ENCODE measurements around the gene FXYD7.

- TF ChIP-seq EZH2phosphoT487 (IDR thresholded peaks at IDR 0.05; ENCODE audit: borderline replicate concordance, low read depth, low read length), result no peak
- TF ChIP-seq CTCF (conservative IDR thresholded peaks at IDR 0.05; ENCODE audit: low read length), result no peak
Observed at GRCh38 chr19:35112995-35113688, 29.9 kb upstream of the FXYD7 start.

All from OCI-LY7 (cell line).